ENCODE data around the gene CACNA1F. TPM values are rescaled to one million over a fixed set of nuclear protein-coding genes. Genes with fewer than 3 reads are reported as not detected.

The CACNA1F gene
- under 0.01 TPM in 1 of 2 replicates, not detected in the other for total RNA-seq

GRCh38 chrX:49233176-49233575 is at the start of gene CACNA1F:
TSS of gene CACNA1F (minus strand) at chrX:49233340. CDS start at chrX:49233309, 31 bp downstream.
- DNase-seq (ENCODE audit: low read depth in 2 of 2) = no peak

DNA sequence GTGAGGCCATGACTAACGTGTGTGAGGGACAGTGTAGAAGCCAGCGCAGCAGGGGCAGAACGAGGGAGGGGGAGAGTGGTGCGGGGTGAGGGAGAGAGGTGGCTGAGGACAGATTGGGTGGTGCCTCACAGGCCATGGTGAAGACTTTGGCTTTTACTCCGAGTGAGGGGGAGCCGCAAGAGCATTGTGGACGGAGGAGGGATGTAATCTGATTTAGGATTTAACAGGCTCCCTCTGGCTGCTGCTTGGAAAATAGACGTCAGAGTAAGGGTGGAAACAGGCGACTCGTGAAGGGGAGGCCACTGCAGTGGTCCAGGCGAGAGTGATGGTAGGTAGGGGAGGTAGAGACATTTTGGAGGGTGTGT is 49.5 kb upstream of the CACNA1F start:
- peak in 1 of 2 donors; percentile 15 for DNase-seq (ENCODE audit: low read depth in 2 of 2)

DNA sequence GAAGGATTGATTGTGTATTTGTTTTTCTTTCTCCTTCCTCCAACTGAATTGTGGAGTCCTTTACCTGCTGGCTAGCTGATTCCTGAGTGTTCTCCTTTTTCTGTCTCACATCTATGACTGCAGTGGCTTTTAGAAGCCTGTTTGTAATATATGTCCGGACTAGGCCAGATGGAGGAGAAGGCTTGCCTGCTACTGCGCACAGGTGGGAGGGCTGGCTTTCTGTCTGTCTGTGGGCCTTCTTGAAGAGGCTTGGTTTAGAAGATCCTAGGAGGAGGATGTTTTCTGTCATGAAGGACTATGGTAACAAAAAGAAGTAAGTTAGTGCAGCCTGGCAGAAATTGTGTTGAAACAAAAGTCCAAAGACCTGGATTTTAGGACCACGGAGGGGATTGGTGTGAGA is 44.9 kb upstream of the CACNA1F start:
- DNase-seq (ENCODE audit: low read depth in 2 of 2) = no peak

- DNase-seq (ENCODE audit: low read depth in 2 of 2) = no peak
These were observed 44.3 kb upstream of the CACNA1F start for GRCh38 chrX:49277535-49277830.

- no peak for DNase-seq (ENCODE audit: low read depth in 2 of 2)
These were observed 43.8 kb upstream of the CACNA1F start for GRCh38 chrX:49276671-49277534.

- no peak for DNase-seq (ENCODE audit: low read depth in 2 of 2)
These were observed 43.1 kb upstream of the CACNA1F start for GRCh38 chrX:49276207-49276606.

DNA sequence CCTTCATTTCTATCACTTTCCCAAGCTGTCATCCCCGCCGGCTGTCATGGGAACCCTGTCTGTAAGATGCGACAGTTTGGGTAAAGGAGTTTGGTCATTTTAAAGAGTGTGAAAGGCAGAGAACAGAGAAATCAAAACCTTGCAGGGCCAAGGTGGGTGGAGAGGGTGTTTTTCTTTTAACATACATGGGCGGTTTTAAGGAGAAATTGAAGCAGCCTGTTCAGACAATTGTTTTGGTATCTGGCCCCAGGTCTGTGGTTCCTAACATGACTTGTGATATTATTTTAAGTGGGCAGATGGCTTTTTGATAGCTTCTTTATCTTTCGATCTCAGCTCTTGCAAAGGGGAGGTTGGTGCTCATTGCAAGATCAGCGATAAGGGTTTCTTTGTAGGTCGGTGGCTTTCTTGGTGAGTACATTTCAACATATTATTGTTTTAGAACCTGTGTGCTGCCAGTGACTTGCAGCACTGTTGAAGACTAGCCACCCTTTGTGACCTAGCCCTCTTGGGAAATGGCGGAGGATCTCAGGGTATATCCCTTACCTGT is 40.1 kb upstream of the CACNA1F start:
- DNase-seq (ENCODE audit: low read depth in 2 of 2) = no peak

- no peak for DNase-seq (ENCODE audit: low read depth in 2 of 2)
These were observed 39.3 kb upstream of the CACNA1F start for GRCh38 chrX:49272421-49272820.

GRCh38 chrX:49271341-49271740 is 38.2 kb upstream of the CACNA1F start:
- DNase-seq (ENCODE audit: low read depth in 2 of 2) = no peak

DNA sequence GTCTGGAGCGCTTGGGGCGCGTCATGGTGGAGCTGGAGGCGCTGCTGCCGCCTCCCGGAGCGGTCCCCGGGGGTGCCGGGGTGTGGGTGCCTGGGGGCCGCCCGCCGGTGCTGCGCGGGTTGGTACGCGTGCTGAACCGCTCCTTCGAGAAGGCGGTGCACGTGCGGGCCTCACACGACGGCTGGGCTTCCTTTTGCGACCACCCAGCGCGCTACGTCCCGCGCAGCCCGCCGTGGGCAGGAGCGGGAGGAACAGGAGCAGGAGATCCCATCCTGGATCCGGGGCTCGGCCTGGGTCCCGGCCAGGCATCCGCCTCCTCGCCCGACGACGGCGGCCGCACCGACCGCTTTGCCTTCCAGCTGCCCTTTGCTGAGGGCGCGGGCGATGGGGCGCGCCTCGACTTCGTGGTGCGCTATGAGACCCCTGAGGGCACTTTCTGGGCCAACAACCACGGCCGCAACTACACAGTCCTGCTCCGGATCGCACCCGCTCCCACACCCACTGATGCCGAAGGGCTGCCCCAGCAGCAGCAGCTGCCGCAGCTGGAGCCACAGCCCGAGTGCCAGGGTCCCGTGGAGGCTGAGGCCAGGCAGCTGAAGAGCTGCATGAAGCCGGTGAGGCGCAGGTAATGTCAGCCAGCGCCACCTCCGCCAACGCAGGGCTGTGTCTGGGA is 37.2 kb upstream of the CACNA1F start:
- DNase-seq (ENCODE audit: low read depth in 2 of 2) = peak in 1 of 2 donors; percentile 4

DNA sequence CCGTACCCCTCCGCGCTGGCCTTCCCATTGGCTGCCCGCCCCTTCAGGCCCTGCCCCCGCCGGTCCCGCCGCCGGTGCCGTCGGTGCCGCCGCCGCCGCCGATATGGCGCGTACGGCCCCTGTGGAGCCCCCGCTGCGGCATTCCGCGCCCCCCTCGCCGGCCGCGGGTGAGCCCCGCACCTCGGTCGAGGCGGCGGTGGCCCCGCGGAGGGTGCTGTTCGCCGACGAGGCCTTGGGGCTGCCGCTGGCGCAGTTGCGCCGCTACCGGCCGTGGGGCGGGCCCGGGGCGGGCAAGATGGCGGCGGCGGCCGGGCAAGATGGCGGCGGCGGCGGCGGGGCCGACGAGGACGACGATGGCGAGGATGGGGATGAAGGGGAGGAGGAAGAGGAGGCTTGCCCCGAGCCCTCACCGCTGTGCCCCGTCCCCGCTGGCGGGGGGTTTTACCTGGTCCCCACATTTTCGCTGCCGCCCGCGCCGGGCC is 36.7 kb upstream of the CACNA1F start, which contains the start of gene PPP1R3F:
PPP1R3F (plus strand) TSS at position 27 of the 482 bp plus-strand sequence; CDS start at position 104, 77 bp downstream.
- no peak for DNase-seq (ENCODE audit: low read depth in 2 of 2)

DNA sequence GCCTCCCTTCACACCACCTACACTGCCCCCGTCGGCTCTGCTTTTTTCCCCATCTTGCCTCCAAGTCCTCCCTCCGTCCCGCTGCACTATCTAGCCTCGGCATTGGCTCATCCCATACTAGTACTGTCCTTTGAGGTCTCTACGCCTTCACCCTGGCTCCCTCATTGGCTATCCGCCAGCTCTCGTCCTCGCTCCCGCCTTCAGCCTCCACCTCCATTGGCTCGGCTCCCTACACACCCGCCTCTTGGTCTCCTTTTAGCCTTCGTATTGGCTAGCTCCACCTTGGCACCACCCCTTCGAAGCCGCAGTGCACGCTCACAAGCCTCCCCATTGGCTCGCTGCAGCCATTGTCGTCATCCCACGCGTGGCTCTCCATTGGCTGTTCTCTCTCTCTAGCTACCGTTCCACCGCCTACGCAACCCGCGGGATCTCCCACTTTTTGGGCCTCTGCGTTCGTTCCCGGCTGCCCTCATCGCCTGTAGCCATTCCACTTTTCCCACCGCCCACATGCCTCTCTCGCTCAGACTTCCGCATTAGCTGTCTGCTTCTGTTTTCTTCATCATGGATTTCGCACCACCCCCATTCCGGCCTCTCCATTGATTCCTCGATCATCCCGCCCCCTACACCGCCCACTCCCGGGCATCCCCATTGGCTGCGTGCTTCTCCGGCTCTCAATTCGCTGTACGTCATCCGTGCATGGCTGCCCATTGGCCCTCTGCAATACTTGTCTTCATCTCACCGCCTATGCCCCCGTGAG is 36.0 kb upstream of the CACNA1F start:
- peak; percentile 98 for DNase-seq (ENCODE audit: low read depth in 2 of 2)

DNA sequence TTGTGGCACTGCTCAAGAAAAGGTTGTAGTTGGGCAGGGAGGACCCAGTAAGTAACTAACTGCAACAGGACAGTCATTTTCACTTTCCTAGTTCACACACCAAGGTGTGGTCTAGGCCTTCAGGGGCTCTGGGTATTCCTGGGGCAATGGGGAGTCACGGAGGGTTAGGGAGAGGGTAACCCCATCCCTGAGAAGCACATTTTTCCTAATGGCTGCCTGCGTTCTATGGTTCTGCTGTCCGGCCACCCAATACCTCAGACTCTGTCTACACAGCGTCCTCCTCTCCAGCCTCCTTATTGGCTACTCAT is 35.5 kb upstream of the CACNA1F start:
- no peak for DNase-seq (ENCODE audit: low read depth in 2 of 2)

DNA sequence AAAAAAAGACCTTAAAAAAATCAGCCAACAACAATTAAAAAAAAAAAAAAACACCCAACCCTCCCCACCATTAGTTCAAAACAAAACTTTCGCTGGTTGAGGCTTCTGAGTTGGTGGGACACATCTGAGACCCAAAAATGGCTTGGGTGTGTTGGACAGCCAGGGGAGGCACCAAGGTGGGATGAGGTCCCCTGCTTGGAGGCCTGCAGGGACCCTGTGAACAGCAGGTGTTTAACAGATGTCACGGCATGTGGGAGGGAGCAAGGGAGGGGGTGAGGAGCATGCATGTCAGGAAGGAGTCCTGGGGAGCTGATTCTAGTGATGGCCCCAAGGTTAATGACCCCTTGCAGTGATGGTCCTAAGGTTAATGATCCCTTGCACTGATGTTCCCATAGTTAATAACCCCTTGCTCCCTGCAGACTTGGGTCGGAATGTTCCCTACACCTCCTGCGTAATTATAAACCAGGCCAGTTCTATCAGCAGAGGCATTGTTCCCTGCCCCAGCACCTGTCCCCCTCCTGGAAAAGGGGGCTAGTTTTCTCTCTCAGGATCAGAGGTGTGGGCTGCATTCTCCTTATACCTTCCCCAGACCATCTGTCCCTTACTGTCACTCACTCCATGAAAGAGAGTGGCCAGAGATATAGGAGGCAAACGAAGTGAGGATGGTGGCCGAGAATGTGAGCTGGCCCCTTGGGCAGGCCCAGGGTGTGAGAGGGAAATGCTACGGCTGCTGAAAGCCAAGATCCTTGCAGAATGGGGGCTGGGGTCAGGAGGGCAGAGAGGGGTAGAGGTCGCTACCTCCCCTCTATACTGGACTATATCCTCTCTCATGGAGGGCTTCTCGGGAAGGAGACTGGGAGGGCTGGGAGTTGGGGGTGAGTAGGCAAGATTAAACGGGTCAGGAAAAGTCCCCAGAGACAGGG is 33.6 kb upstream of the CACNA1F start:
- no peak for DNase-seq (ENCODE audit: low read depth in 2 of 2)

DNA sequence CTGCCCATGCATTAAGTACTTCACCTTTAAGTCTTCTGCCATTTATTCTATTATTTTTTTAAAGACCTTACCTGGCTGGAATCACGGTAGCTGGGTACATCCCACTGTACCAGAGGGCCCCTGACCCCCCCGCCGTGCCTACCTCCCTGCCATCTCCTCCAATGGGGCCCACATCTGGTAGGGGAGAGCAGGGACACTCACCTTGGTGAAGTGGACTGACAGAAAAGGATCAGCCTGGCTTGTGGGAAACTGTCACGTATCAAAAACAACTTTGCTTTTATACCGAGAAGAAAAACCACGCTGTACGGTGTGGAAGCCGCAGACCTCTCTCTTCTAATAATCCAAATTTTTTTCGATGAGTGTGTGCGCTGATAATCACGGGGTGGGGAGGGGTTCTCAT is 31.3 kb upstream of the CACNA1F start, which contains the start of gene FOXP3:
FOXP3 (minus strand) TSS at position 251 of the 400 bp plus-strand sequence. CDS start 6,205 bp downstream, outside the sequence.
- no peak for DNase-seq (ENCODE audit: low read depth in 2 of 2)

DNA sequence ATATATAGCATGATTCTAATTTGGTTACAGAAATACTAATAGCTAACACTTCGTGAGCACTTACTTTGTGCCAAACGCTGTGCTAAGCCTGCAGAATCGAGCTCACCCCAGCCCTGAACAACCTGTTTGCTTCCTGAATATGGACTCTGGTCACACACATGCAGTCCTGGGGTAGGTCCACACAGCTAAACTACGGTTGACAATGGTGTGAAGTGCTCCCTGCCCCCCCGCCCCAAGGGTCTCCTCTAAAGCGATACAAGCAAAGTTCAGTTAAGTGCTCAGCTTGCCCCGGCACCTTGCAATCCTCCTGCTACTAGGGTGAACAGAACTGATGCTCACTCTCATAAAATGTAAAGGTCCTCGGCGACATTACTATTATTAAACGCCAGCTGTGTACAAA is 30.5 kb upstream of the CACNA1F start:
- no peak for DNase-seq (ENCODE audit: low read depth in 2 of 2)

- DNase-seq (ENCODE audit: low read depth in 2 of 2) = no peak
These were observed 29.5 kb upstream of the CACNA1F start for GRCh38 chrX:49262603-49263002.

DNA sequence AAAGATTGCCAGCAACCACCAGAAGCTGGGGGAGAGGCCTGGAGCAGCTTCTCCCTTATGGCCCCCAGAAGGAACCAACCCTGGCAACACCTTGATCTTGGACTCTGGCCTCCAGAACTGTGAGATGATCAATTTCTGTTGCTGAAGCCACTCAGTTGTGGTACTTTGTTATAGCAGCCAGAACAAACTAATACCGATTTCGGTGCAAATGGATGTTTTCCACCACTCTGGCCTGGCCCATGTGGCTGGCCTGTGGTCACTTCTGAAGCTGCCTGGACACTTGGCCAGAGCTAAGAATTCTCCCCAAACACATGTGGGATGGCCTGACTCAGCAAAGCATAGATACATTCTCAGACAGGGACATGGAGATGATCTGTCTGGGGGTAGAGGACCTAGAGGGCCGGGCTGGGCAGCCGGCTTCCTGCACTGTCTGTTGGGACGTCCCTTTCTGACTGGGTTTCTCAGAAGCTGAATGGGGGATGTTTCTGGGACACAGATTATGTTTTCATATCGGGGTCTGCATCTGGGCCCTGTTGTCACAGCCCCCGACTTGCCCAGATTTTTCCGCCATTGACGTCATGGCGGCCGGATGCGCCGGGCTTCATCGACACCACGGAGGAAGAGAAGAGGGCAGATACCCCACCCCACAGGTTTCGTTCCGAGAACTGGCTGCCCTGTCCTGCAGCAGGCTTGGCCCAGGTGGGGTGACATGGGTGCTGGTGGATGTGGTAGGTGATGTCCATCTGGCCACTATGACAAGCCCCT is 27.3 kb upstream of the CACNA1F start:
- no peak for DNase-seq (ENCODE audit: low read depth in 2 of 2)

- DNase-seq (ENCODE audit: low read depth in 2 of 2) = no peak
These were observed 25.6 kb upstream of the CACNA1F start for GRCh38 chrX:49258749-49259124.
